HepG2 (cell line): Measurements from ENCODE around the gene ERMARD. TPM values are rescaled to one million over a fixed set of nuclear protein-coding genes. Genes with fewer than 3 reads are reported as not detected.

Source experiments
- ARHGAP35 ChIP-seq: sonication (generic); formaldehyde crosslinking; IDR thresholded peaks from 2 replicates; pipeline ENCODE4 v1.9.0; 2022; ENCODE audit warnings: mild to moderate bottlenecking, inconsistent platforms, moderate library complexity, missing genetic modification reagents, borderline replicate concordance
- BHLHE40 ChIP-seq: IDR thresholded peaks from 2 replicates; pipeline ENCODE4 v1.6.1; 2011; ENCODE audit warnings: low read length, improper control_type of control experiment
- FOXM1 ChIP-seq: sonication (generic); formaldehyde crosslinking; IDR thresholded peaks from 2 replicates; pipeline ENCODE4 v1.5.0; 2020; ENCODE audit warnings: missing genetic modification reagents
- KDM5A ChIP-seq: fragments of 200-600 bp; sonication (generic); IDR thresholded peaks from 2 replicates; pipeline ENCODE4 v1.7.0; 2018; ENCODE audit warnings: antibody characterized with exemption, mild to moderate bottlenecking, low read length, borderline replicate concordance
- KLF15 ChIP-seq: sonication (generic); formaldehyde crosslinking; IDR thresholded peaks from 2 replicates; pipeline ENCODE4 v1.8.1; 2023; ENCODE audit warnings: borderline replicate concordance, mild to moderate bottlenecking, inconsistent platforms, missing genetic modification reagents, mixed read lengths
- MAFG ChIP-seq: sonication (generic); formaldehyde crosslinking; IDR thresholded peaks from 2 replicates; pipeline ENCODE4 v1.5.1; 2020; ENCODE audit warnings: mild to moderate bottlenecking, missing genetic modification reagents
- MTA1 ChIP-seq: sonication (generic); formaldehyde crosslinking; IDR thresholded peaks from 2 replicates; pipeline ENCODE4 v1.4.0; 2020; ENCODE audit warnings: missing genetic modification reagents, mild to moderate bottlenecking, borderline replicate concordance
- PATZ1 ChIP-seq: sonication (generic); formaldehyde crosslinking; IDR thresholded peaks from 2 replicates; pipeline ENCODE4 v1.4.0; 2020; ENCODE audit warnings: missing genetic modification reagents
- RFXAP ChIP-seq: sonication (generic); formaldehyde crosslinking; IDR thresholded peaks from 2 replicates; pipeline ENCODE4 v1.4.0; 2020; ENCODE audit warnings: missing genetic modification reagents, borderline replicate concordance
- SNAI1 ChIP-seq: sonication (generic); formaldehyde crosslinking; IDR thresholded peaks from 2 replicates; pipeline ENCODE4 v1.5.0; 2020; ENCODE audit warnings: mild to moderate bottlenecking, missing genetic modification reagents, borderline replicate concordance
- TBX3 ChIP-seq: fragments of 450-650 bp; IDR thresholded peaks from 2 replicates; pipeline ENCODE4 v1.6.1; 2017; ENCODE audit warnings: antibody characterized with exemption, mild to moderate bottlenecking, inconsistent platforms, borderline replicate concordance
- TCF7 ChIP-seq: sonication (generic); IDR thresholded peaks from 2 replicates; pipeline ENCODE4 v1.6.1; 2016; ENCODE audit warnings: antibody characterized with exemption, low read depth
- ZNF274 ChIP-seq: sonication (generic); formaldehyde crosslinking; IDR thresholded peaks from 2 replicates; pipeline ENCODE4 v1.5.1; 2020; ENCODE audit warnings: mild to moderate bottlenecking, missing genetic modification reagents
- ZNF292 ChIP-seq: sonication (generic); formaldehyde crosslinking; IDR thresholded peaks from 2 replicates; pipeline ENCODE4 v1.8.1; 2022; ENCODE audit warnings: mild to moderate bottlenecking, low read depth, missing genetic modification reagents, borderline replicate concordance
- ZNF501 ChIP-seq: sonication (generic); formaldehyde crosslinking; IDR thresholded peaks from 2 replicates; pipeline ENCODE4 v1.5.1; 2020; ENCODE audit warnings: mild to moderate bottlenecking, moderate library complexity, missing genetic modification reagents
- ZNF616 ChIP-seq: sonication (generic); formaldehyde crosslinking; IDR thresholded peaks from 2 replicates; pipeline ENCODE4 v1.5.0; 2020; ENCODE audit warnings: low read depth, mild to moderate bottlenecking, missing genetic modification reagents
- ZNF709 ChIP-seq: sonication (generic); formaldehyde crosslinking; IDR thresholded peaks from 2 replicates; pipeline ENCODE4 v1.5.0; 2020; ENCODE audit warnings: mild to moderate bottlenecking, missing genetic modification reagents
- ZSCAN20 ChIP-seq: sonication (generic); formaldehyde crosslinking; IDR thresholded peaks from 2 replicates; pipeline ENCODE4 v1.4.0; 2020; ENCODE audit warnings: missing genetic modification reagents, mild to moderate bottlenecking, borderline replicate concordance
- polyA plus RNA-seq, 8 experiments: library from polyadenylated mRNA; depleted of rRNA in 3 of 8; stranded (reverse) in 7 of 8; unstranded in 1 of 8; fragments of >200 nt; fragmentation: Illumina TruSeq in 4 of 8; extraction: Trizol in 4 of 8; gene quantifications; 2 replicates each; pipeline versions ENCODE4 v1.2.1 to v1.2.3, GENCODE V29; 2011 to 2016; ENCODE audit warnings: low read depth in 4 of 8, missing spikeins in 1 of 8, mixed read lengths in 1 of 8; ENCODE audit not compliant: insufficient read depth in 1 of 8
- total RNA-seq, 5 experiments: library from RNA; depleted of rRNA; stranded (reverse); fragments of >200 nt; fragmentation: Illumina TruSeq; extraction: Trizol; gene quantifications; 2 replicates each; pipeline ENCODE4 v1.2.3, GENCODE V29; 2016; ENCODE audit warnings: low read depth in 1 of 5
- TF ChIP-seq, protein P1 (sequence below): IDR thresholded peaks from 2 replicates; pipeline ENCODE4 v1.6.1; 2016; ENCODE audit warnings: mild to moderate bottlenecking
- TF ChIP-seq, protein P2 (sequence below): sonication (generic); formaldehyde crosslinking; IDR thresholded peaks from 2 replicates; pipeline ENCODE4 v1.5.0; 2020; ENCODE audit warnings: mild to moderate bottlenecking, missing genetic modification reagents, borderline replicate concordance
- TF ChIP-seq, protein P3 (sequence below): sonication (generic); formaldehyde crosslinking; IDR thresholded peaks from 2 replicates; pipeline ENCODE4 v1.5.1; 2020; ENCODE audit warnings: mild to moderate bottlenecking, missing genetic modification reagents, borderline replicate concordance

ERMARD gene
- total and polyA plus RNA-seq, 2 of the 13 experiments (the other 11 are each of a cell fraction or from before 2014, with no cell fraction given), result 8.8 to 10.7 TPM

DNA sequence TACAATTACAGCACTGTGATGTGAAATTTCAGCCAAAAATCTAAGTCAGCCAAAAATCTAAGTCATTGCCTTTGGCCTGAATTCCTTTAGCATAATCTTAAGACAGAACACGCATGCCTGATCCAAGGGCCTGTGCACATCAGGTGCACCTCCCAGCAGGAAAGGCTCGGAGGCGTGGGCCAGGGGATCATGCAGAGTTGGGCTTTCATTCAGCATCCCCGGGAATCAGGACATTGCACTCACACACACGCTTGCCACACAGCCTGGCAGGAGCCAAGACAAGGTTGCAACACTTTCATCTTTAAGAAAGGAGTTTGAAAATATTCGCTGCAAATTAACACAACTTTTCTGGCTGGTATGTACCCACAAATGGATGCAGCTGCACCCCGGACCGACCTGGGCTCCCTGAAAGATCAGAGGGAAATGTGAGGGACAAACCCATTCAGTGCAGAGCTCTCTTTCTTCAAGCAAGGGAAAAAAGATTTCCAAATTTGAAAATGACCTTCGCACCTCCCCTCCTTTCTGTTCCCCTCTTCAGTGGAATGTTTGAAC, 48.8 kb downstream of the ERMARD start (continued):
- TF ChIP-seq ZNF501 (CRISPR knock-in tag), result no peak
- TF ChIP-seq BHLHE40, result 0 out of 2 replicates have a peak, but pooled peaks have one; percentile 6
- no peak for TF ChIP-seq KLF15 (CRISPR knock-in tag)
- TF ChIP-seq, protein P1, sequence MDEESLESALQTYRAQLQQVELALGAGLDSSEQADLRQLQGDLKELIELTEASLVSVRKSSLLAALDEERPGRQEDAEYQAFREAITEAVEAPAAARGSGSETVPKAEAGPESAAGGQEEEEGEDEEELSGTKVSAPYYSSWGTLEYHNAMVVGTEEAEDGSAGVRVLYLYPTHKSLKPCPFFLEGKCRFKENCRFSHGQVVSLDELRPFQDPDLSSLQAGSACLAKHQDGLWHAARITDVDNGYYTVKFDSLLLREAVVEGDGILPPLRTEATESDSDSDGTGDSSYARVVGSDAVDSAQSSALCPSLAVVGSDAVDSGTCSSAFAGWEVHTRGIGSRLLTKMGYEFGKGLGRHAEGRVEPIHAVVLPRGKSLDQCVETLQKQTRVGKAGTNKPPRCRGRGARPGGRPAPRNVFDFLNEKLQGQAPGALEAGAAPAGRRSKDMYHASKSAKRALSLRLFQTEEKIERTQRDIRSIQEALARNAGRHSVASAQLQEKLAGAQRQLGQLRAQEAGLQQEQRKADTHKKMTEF (CRISPR knock-in tag), result no peak
- TF ChIP-seq TCF7, result peak; percentile 68; the same call in 1 of the 2 replicates
- TF ChIP-seq RFXAP (CRISPR knock-in tag), result no peak
- no peak for TF ChIP-seq MAFG (CRISPR knock-in tag)
- TF ChIP-seq ZNF616 (CRISPR knock-in tag), result no peak
- no peak for TF ChIP-seq ZSCAN20
- TF ChIP-seq TBX3, result no peak
- TF ChIP-seq MTA1 (CRISPR knock-in tag), result no peak
- TF ChIP-seq SNAI1 (CRISPR knock-in tag), result 0 out of 2 replicates have a peak, but pooled peaks have one; percentile 40
- TF ChIP-seq FOXM1 (CRISPR knock-in tag), result no peak
- TF ChIP-seq KDM5A, result peak; percentile 41; the same call in 1 of the 2 replicates
- no peak for TF ChIP-seq PATZ1 (CRISPR knock-in tag)
- TF ChIP-seq, protein P2, sequence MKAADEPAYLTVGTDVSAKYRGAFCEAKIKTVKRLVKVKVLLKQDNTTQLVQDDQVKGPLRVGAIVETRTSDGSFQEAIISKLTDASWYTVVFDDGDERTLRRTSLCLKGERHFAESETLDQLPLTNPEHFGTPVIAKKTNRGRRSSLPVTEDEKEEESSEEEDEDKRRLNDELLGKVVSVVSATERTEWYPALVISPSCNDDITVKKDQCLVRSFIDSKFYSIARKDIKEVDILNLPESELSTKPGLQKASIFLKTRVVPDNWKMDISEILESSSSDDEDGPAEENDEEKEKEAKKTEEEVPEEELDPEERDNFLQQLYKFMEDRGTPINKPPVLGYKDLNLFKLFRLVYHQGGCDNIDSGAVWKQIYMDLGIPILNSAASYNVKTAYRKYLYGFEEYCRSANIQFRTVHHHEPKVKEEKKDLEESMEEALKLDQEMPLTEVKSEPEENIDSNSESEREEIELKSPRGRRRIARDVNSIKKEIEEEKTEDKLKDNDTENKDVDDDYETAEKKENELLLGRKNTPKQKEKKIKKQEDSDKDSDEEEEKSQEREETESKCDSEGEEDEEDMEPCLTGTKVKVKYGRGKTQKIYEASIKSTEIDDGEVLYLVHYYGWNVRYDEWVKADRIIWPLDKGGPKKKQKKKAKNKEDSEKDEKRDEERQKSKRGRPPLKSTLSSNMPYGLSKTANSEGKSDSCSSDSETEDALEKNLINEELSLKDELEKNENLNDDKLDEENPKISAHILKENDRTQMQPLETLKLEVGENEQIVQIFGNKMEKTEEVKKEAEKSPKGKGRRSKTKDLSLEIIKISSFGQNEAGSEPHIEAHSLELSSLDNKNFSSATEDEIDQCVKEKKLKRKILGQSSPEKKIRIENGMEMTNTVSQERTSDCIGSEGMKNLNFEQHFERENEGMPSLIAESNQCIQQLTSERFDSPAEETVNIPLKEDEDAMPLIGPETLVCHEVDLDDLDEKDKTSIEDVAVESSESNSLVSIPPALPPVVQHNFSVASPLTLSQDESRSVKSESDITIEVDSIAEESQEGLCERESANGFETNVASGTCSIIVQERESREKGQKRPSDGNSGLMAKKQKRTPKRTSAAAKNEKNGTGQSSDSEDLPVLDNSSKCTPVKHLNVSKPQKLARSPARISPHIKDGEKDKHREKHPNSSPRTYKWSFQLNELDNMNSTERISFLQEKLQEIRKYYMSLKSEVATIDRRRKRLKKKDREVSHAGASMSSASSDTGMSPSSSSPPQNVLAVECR (CRISPR knock-in tag), result no peak
- TF ChIP-seq, protein P3, sequence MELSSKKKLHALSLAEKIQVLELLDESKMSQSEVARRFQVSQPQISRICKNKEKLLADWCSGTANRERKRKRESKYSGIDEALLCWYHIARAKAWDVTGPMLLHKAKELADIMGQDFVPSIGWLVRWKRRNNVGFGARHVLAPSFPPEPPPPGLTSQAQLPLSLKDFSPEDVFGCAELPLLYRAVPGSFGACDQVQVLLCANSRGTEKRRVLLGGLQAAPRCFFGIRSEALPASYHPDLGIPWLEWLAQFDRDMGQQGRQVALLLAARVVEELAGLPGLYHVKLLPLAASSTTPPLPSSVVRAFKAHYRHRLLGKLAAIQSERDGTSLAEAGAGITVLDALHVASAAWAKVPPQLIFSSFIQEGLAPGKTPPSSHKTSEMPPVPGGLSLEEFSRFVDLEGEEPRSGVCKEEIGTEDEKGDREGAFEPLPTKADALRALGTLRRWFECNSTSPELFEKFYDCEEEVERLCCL (CRISPR knock-in tag), result no peak
- no peak for TF ChIP-seq ZNF709 (CRISPR knock-in tag)
- TF ChIP-seq ZNF274 (CRISPR knock-in tag), result no peak
- TF ChIP-seq ARHGAP35 (CRISPR knock-in tag), result no peak
- no peak for TF ChIP-seq ZNF292 (CRISPR knock-in tag)
